Sigmoid colon (tissue), 4 donors: ENCODE results near the gene ACTN1.
"Not testable (repeated sequence)": the region's sequence is repeated elsewhere in the genome, so short reads cannot be mapped to it uniquely, and the experiment has no call there.

ENCODE experiments used
- CTCF ChIP-seq, 4 experiments: fragments of 450-650 bp in 3 of 4; fragments of 200-600 bp in 1 of 4; IDR thresholded peaks; one replicate each; pipeline ENCODE4 v1.5.1; 2016 to 2019; ENCODE audit warnings: antibody characterized with exemption in 4 of 4, mild to moderate bottlenecking in 3 of 4, moderate library complexity in 2 of 4
- EP300 ChIP-seq, 4 donors: sonication (generic); formaldehyde crosslinking; IDR thresholded peaks; one replicate each; pipeline ENCODE4 v1.6.1; 2017; ENCODE audit warnings: antibody characterized with exemption in 4 of 4
- POLR2A ChIP-seq, 2 donors: fragments of 450-650 bp; IDR thresholded peaks; one replicate each; pipeline ENCODE4 v1.6.1; 2016; ENCODE audit warnings: antibody characterized with exemption in 2 of 2, mild to moderate bottlenecking in 2 of 2, moderate library complexity in 2 of 2
- POLR2AphosphoS5 ChIP-seq, 4 donors: sonication (generic); formaldehyde crosslinking; IDR thresholded peaks; one replicate each; pipeline ENCODE4 v1.6.1; 2017; ENCODE audit warnings: antibody characterized with exemption in 4 of 4

GRCh38 chr14:69022093-69022492 lies 43.0 kb upstream of the ACTN1 start:
- TF ChIP-seq CTCF, POLR2A, EP300, POLR2AphosphoS5 (IDR thresholded peaks at IDR 0.05): not testable (repeated sequence)
